GM18868 (cell line): ENCODE measurements around the gene LSM14B.
"Not testable (repeated sequence)": the region's sequence is repeated elsewhere in the genome, so short reads cannot be mapped to it uniquely, and the experiment has no call there.

Experiments used
- ATAC-seq: cut with Tn5 transposase; IDR thresholded peaks from one replicate; pipeline ENCODE4 v1.9.1; 2021; ENCODE audit warnings: mild to moderate bottlenecking, moderate library complexity; ENCODE audit not compliant: unreplicated experiment

The LSM14B gene

GRCh38 chr20:62143957-62144825 lies 21.9 kb downstream of the LSM14B start:
- peak; percentile 19 for ATAC-seq

- ATAC-seq = no peak
Measured at GRCh38 chr20:62145688-62146018, 23.4 kb downstream of the LSM14B start.

- no peak for ATAC-seq
Measured at GRCh38 chr20:62146019-62146755, 23.9 kb downstream of the LSM14B start.

GRCh38 chr20:62147125-62147524 lies 24.9 kb downstream of the LSM14B start:
- ATAC-seq = no peak

- ATAC-seq = no peak
Measured at GRCh38 chr20:62147528-62147927, 25.3 kb downstream of the LSM14B start.

- ATAC-seq = not testable (repeated sequence)
Measured at GRCh38 chr20:62148383-62148782, 26.1 kb downstream of the LSM14B start.

GRCh38 chr20:62148908-62149314 lies 26.6 kb downstream of the LSM14B start:
- ATAC-seq = no peak

GRCh38 chr20:62149532-62150309 lies 27.4 kb downstream of the LSM14B start:
- ATAC-seq = no peak

GRCh38 chr20:62150310-62150575 lies 28.0 kb downstream of the LSM14B start:
- no peak for ATAC-seq

- ATAC-seq = no peak
Measured at GRCh38 chr20:62151225-62151624, 28.9 kb downstream of the LSM14B start.

- ATAC-seq = no peak
Measured at GRCh38 chr20:62151835-62152364, 29.6 kb downstream of the LSM14B start.

GRCh38 chr20:62155428-62156253 lies 33.4 kb downstream of the LSM14B start:
- ATAC-seq = no peak

GRCh38 chr20:62156254-62156556 lies 33.9 kb downstream of the LSM14B start:
- no peak for ATAC-seq

GRCh38 chr20:62156592-62157386 lies 34.5 kb downstream of the LSM14B start:
- ATAC-seq = peak; percentile 66

- no peak for ATAC-seq
Measured at GRCh38 chr20:62157387-62158087, 35.3 kb downstream of the LSM14B start.

- ATAC-seq = no peak
Measured at GRCh38 chr20:62158088-62158400, 35.8 kb downstream of the LSM14B start.

- ATAC-seq = no peak
Measured at GRCh38 chr20:62158541-62158940, 36.3 kb downstream of the LSM14B start.

GRCh38 chr20:62159052-62159451 lies 36.8 kb downstream of the LSM14B start:
- ATAC-seq = no peak

- ATAC-seq = no peak
Measured at GRCh38 chr20:62159839-62160238, 37.6 kb downstream of the LSM14B start.

- no peak for ATAC-seq
Measured at GRCh38 chr20:62160253-62160652, 38.0 kb downstream of the LSM14B start.
